ENCODE measurements around the gene PRRT1. TPM values are rescaled to one million over a fixed set of nuclear protein-coding genes. Genes with fewer than 3 reads are reported as not detected.

PRRT1 gene
- polyA plus RNA-seq, 2 of the 4 experiments (the other 2 are of a cell fraction): 0.19 to 0.63 TPM

- Histone ChIP-seq H3K9me3 (no peaks in the 10 kb centered on the region), H3K4me1 (peaks cover 17% of the 10 kb centered on the region; the same call in 2 of the 3 replicates), H3K27ac (no peak overlapping the region), H3K4me2 (no peak overlapping the region), H3K4me3 (no peak overlapping the region)
- DNase-seq (ENCODE audit: low read depth in 1 of 2, low spot score in 1 of 2) (no peak), ATAC-seq (no peak), FAIRE-seq (no peak)
- WGBS (ENCODE audit: missing lambda C conversion rate): 81% methylated on average over 38 of the region's 39 CpGs
- ChIA-PET POLR2A (no interaction called here), CTCF (interaction anchor here (4.2 kb wide), 1 partner anchor 30 kb away, joined by 15 read pairs; no protein-coding TSS in a partner anchor)
- TF ChIP-seq ZFP36 (IDR thresholded peaks at IDR 0.05; ENCODE audit: borderline replicate concordance, partially characterized antibody): no peak
- no peak for TF ChIP-seq CEBPB (IDR thresholded peaks at IDR 0.05)
- no peak for TF ChIP-seq PBX3 (IDR thresholded peaks at IDR 0.05)
- TF ChIP-seq CHD2 (IDR thresholded peaks at IDR 0.05; ENCODE audit: low read length, partially characterized antibody): no peak
- no peak for TF ChIP-seq GATA3 (IDR thresholded peaks at IDR 0.05; ENCODE audit: borderline replicate concordance)
- TF ChIP-seq, protein P1, sequence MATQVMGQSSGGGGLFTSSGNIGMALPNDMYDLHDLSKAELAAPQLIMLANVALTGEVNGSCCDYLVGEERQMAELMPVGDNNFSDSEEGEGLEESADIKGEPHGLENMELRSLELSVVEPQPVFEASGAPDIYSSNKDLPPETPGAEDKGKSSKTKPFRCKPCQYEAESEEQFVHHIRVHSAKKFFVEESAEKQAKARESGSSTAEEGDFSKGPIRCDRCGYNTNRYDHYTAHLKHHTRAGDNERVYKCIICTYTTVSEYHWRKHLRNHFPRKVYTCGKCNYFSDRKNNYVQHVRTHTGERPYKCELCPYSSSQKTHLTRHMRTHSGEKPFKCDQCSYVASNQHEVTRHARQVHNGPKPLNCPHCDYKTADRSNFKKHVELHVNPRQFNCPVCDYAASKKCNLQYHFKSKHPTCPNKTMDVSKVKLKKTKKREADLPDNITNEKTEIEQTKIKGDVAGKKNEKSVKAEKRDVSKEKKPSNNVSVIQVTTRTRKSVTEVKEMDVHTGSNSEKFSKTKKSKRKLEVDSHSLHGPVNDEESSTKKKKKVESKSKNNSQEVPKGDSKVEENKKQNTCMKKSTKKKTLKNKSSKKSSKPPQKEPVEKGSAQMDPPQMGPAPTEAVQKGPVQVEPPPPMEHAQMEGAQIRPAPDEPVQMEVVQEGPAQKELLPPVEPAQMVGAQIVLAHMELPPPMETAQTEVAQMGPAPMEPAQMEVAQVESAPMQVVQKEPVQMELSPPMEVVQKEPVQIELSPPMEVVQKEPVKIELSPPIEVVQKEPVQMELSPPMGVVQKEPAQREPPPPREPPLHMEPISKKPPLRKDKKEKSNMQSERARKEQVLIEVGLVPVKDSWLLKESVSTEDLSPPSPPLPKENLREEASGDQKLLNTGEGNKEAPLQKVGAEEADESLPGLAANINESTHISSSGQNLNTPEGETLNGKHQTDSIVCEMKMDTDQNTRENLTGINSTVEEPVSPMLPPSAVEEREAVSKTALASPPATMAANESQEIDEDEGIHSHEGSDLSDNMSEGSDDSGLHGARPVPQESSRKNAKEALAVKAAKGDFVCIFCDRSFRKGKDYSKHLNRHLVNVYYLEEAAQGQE (IDR thresholded peaks at IDR 0.05): no peak
- no peak for TF ChIP-seq ZSCAN20 (CRISPR knock-in tag; IDR thresholded peaks at IDR 0.05)
- no peak for TF ChIP-seq POLR2A (IDR thresholded peaks at IDR 0.05; ENCODE audit: low read length)
- TF ChIP-seq EHMT2 (IDR thresholded peaks at IDR 0.05; ENCODE audit: low read depth): no peak
- TF ChIP-seq HOXB13 (CRISPR knock-in tag; IDR thresholded peaks at IDR 0.05; ENCODE audit: low read depth): no peak
- no peak for TF ChIP-seq HEYL (CRISPR knock-in tag; IDR thresholded peaks at IDR 0.05)
- no peak for TF ChIP-seq CBX2 (IDR thresholded peaks at IDR 0.05; ENCODE audit: borderline replicate concordance, low read depth)
- TF ChIP-seq RFX5 (IDR thresholded peaks at IDR 0.05): no peak
- no peak for TF ChIP-seq KDM5A (IDR thresholded peaks at IDR 0.05)
- no peak for TF ChIP-seq PHF8 (IDR thresholded peaks at IDR 0.05; ENCODE audit: borderline replicate concordance, low read depth)
These were observed 3.2 kb downstream of the PRRT1 start for GRCh38 chr6:32148289-32149091.

- 90% methylated on average over 4 of the region's 4 CpGs for WGBS (ENCODE audit: missing lambda C conversion rate)
- DNase-seq (ENCODE audit: low read depth in 1 of 2, low spot score in 1 of 2): no peak
- ChIA-PET CTCF (interaction anchor here (4.2 kb wide), 1 partner anchor 29 kb away, joined by 15 read pairs; no protein-coding TSS in a partner anchor), POLR2A (no interaction called here)
- H3K4me1 ChIP-seq: peaks cover 8% of the 10 kb centered on the region; the same call in 2 of the 3 replicates
- ATAC-seq: peak in 1 of 2 experiments; percentile 52; a peak in 3 of 6 replicates
- H3K4me2 ChIP-seq: no peak overlapping the region
- FAIRE-seq: no peak
- TF ChIP-seq USF2 (IDR thresholded peaks at IDR 0.05): no peak
- 0 out of 5 replicates have a peak, but pooled peaks of 1 of the 2 experiments have one; percentile 16 for TF ChIP-seq RAD21 (conservative IDR thresholded peaks at IDR 0.05 in 1 of 2, IDR thresholded peaks at IDR 0.05 in 1 of 2)
- no peak overlapping the region for H3K4me3 ChIP-seq
- no peak overlapping the region for H3K27ac ChIP-seq
- H3K9me3 ChIP-seq: no peaks in the 10 kb centered on the region
These were observed 4.2 kb downstream of the PRRT1 start for GRCh38 chr6:32147401-32148132.
